GM12892 (cell line): ENCODE results near the gene WSCD2.

Experiments
- POLR2A ChIP-seq: IDR thresholded peaks from 2 replicates; pipeline ENCODE4 v1.6.1; 2011; ENCODE audit warnings: low read depth, low read length, control low read depth
- POLR2AphosphoS5 ChIP-seq: IDR thresholded peaks from 2 replicates; pipeline ENCODE4 v1.6.1; 2011; ENCODE audit warnings: low read depth, low read length, control low read depth

GRCh38 chr12:108257004-108257403, 127.9 kb downstream of the WSCD2 start:
- TF ChIP-seq POLR2AphosphoS5 (no peak), POLR2A (no peak)
